HG03135 (cell line): ENCODE measurements around the gene HMGCL.
"Not testable (repeated sequence)": the region's sequence is repeated elsewhere in the genome, so short reads cannot be mapped to it uniquely, and the experiment has no call there.

Experiments
- ATAC-seq: cut with Tn5 transposase; IDR thresholded peaks from one replicate; pipeline ENCODE4 v1.9.1; 2021; ENCODE audit warnings: mild to moderate bottlenecking, moderate library complexity; ENCODE audit not compliant: unreplicated experiment

The HMGCL gene

GRCh38 chr1:23799570-23800399 lies 25.4 kb downstream of the HMGCL start:
- peak; percentile 4 for ATAC-seq

DNA sequence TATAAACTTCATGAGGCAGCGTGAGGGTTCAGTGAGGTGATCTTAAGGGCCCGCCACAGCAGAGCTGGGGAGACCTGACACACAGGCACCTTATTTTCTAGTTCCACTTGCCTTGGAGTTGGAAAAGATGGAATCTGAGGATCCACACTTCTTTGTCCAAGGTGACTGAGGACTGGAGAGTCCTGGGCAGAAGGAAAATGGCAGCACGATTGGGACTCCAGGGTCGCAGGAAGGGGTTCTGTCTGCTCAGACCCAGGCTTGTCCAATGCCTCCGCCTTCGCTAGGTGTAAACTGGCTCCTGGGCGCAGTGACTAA lies 26.0 kb downstream of the HMGCL start:
- ATAC-seq: no peak

GRCh38 chr1:23798662-23799142 lies 26.5 kb downstream of the HMGCL start:
- no peak for ATAC-seq

DNA sequence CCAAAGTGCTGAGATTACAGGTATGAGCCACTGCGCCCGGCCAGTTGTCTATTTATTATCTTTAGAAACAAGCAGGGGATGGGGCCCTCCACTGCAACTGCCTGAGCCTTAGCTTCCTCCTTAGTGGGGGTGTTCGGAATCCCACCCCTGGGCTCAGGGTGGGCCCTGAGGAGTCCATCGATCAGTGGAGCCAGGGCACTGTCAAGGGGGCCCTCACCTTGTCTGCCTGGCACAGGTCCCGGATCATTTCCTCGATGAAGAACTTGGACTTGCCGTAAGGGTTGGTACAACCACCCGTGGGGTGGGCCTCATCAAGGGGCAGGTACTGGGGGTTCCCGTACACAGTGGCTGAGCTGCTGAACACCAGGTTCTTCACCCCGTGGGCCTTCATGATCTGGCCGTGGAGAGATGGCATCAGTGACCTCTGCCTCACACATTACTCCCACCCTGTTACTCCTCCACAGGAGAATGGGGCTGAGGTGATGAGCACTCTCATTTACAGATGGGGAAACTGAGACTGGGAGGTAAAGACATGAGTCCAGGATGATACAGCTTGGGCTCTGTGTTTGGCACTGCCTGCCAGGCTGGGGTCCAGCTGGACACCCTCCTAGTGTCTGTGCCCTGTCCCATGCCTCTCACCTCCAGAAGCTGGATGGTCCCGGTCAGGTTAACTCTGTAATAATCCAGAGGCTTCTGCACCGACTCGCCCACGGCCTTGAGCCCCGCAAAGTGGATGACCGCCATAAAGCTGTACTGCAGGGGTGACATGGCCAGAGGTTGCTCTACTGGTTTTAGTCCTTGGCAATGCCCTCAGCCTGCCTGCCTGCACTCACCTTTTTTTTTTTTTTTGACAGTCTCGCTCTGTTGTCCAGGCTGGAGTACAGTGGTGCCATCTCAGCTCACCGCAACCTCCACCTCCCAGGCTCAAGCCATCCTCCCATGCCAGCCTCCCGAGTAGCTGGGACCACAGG lies 27.5 kb downstream of the HMGCL start:
- ATAC-seq: no peak

DNA sequence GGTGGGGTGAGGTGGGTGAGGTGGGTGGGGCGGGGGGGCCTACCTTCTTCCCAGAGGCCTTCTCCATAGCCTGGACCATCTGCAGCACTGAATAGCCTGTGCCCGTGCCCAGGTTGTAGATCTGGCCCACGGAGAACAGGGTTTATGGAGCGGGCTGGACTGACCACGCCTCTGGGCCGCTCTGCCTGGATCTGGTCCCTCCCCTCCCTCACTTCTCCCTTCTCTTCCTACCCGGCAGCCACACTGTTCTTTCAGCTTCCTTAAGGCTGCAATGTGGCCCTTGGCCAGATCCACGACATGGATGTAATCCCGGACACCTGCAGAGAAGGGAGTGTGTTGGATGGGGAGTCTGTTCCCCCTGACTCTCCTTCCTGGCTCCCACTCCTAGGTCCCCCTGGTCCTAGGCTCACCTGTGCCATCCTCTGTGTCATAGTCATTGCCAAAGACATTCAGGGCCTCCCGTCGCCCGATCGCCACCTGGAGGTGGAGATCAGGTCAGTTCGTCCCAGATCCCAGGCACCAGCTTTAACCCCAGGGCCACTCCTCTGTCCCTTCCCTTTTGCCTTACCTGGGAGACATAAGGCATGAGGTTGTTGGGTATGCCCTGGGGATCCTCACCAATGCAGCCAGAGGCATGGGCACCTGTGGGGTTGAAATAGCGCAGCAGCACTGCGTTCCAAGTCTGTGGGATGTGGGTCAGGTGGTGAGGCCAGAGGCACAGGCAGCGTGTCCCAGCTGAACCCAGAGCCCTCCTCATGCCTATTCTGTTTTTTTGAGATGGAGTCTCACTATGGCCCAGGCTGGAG lies 28.6 kb downstream of the HMGCL start:
- no peak for ATAC-seq

GRCh38 chr1:23795676-23796465 lies 29.4 kb downstream of the HMGCL start:
- ATAC-seq: no peak

- ATAC-seq: not testable (repeated sequence)
Measured at GRCh38 chr1:23794732-23795182, 30.5 kb downstream of the HMGCL start.

GRCh38 chr1:23793861-23794731 lies 31.1 kb downstream of the HMGCL start:
- ATAC-seq: no peak

GRCh38 chr1:23793018-23793781 lies 32.0 kb downstream of the HMGCL start:
- ATAC-seq: no peak

- no peak for ATAC-seq
Measured at GRCh38 chr1:23792151-23792945, 32.9 kb downstream of the HMGCL start.

- no peak for ATAC-seq
Measured at GRCh38 chr1:23791516-23792047, 33.6 kb downstream of the HMGCL start.

DNA sequence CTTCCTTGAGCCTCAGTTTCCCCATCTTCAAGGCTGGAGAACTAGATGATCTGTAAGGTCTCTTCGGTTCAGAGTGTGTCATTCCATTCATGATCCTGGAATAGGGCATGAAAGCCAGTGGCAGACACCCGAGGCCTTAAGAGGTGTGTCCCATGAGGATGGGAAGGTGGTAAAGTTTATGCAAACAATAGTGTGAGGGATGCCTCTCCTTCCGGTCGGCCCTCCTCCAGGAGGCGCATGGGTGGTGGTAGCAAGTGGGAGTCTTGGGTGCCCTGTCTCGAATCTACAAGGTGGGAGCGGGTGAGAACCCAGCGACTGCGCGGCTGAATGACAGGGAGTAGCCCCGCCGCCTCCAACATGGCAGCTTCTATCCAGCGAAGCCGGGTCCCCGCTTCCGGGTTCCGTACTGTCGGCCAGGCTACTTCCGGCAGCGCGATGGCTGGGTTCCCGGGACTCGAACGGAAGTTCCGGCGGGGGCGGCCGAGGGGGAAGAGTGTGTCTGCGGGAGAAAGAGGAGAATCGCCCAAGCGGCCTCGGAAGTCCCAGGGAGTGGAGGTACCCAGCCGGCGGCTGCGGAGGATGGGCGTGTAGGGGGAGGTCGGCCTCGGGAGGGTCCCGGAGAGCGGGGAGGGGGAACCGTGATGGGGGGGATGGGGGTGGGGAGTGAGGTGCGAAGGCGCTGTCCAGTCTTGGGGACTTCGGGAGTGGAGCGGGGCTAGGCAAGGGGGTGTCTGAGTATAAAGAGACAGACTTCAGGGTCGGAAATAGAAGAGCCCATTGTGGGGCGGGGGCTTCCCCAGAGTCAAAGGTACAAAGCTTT lies 34.3 kb downstream of the HMGCL start, which contains the start of gene LYPLA2:
Gene LYPLA2 (plus strand): TSS at position 450 of the 820 bp plus-strand sequence. CDS start 1,538 bp downstream, outside the sequence.
- peak; percentile 70 for ATAC-seq

- no peak for ATAC-seq
Measured at GRCh38 chr1:23788695-23789094, 36.5 kb downstream of the HMGCL start.

- ATAC-seq: no peak
Measured at GRCh38 chr1:23787701-23788100, 37.5 kb downstream of the HMGCL start.

DNA sequence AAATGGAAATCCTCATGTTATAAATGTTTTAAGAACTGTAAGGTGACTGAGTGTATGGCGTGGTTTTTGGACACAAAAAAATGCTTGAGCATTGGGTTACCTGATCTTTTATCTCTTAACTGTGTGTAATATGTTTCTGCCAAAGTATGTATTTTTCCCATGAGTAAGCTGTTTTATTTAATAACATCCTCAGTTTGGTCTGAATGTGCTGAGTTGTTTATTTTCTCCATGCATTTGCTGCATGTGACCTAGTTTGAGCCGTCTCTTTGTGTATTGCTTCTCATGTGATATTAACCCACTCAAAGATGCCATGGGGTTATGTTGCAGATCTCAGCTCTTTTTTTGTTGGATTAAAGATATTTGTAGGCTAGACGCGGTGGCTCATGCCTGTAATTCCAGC lies 40.4 kb downstream of the HMGCL start:
- ATAC-seq: no peak

DNA sequence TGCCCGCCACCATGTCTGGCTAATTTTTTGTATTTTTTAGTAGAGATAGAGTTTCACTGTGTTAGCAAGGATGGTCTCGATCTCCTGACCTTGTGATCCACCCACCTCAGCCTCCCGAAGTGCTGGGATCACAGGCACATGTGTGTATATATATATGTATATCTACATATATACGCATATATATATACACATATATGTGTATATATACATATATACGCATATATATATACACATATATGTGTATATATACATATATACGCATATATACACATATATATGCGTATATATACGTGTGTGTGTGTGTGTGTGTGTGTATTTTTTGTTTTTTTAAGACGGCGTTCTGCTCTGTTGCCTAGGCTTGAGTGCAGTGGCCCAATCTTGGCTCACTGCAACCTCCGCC lies 42.1 kb downstream of the HMGCL start:
- ATAC-seq: not testable (repeated sequence)
